K562 (cell line): ENCODE results near the gene ZNF652.

ENCODE experiments used
- BDP1 ChIP-seq: IDR thresholded peaks from 3 replicates; pipeline ENCODE4 v1.6.1; 2011; ENCODE audit not compliant: insufficient read length, insufficient read depth
- CXXC5 ChIP-seq: fragments of 250-450 bp; sonication (Bioruptor Pico); IDR thresholded peaks from 2 replicates; pipeline ENCODE4 v1.8.0; 2022; ENCODE audit warnings: inconsistent platforms, mild to moderate bottlenecking, moderate library complexity
- FOXP1 ChIP-seq: sonication (generic); formaldehyde crosslinking; IDR thresholded peaks from 2 replicates; pipeline ENCODE4 v1.8.0; 2022; ENCODE audit warnings: mild to moderate bottlenecking, missing genetic modification reagents
- HDAC2 ChIP-seq: fragments of 450-650 bp; IDR thresholded peaks from 2 replicates; pipeline ENCODE4 v1.6.1; 2016; ENCODE audit warnings: mild to moderate bottlenecking
- HMGN3 ChIP-seq: IDR thresholded peaks from 2 replicates; pipeline ENCODE4 v1.6.1; 2011; ENCODE audit warnings: borderline replicate concordance, low read depth, mild to moderate bottlenecking, mixed read lengths, low read length; ENCODE audit not compliant: insufficient read length; ENCODE audit errors: extremely low read depth
- MXI1 ChIP-seq: IDR thresholded peaks from 2 replicates; pipeline ENCODE4 v1.6.1; 2011; ENCODE audit warnings: low read depth, mild to moderate bottlenecking, improper control_type of control experiment, low read length
- NBN ChIP-seq: fragments of 450-650 bp; IDR thresholded peaks from 2 replicates; pipeline ENCODE4 v1.6.1; 2016; ENCODE audit warnings: low read depth, mild to moderate bottlenecking
- NR2C2 ChIP-seq, 2 experiments: fragments of 200-800 bp in 1 of 2; sonication (Bioruptor generic) in 1 of 2; sonication (generic) in 1 of 2; formaldehyde crosslinking in 1 of 2; IDR thresholded peaks; 2 replicates each; pipeline versions ENCODE4 v1.6.1 to v1.8.0; 2016 to 2022; ENCODE audit warnings: mild to moderate bottlenecking in 1 of 2, missing compliant biosample characterization in 1 of 2, missing genetic modification characterization in 1 of 2, missing genetic modification reagents in 1 of 2
- POLR2A ChIP-seq: fragments of 450-650 bp; conservative IDR thresholded peaks from 2 replicates; pipeline ENCODE4 v1.6.1; 2016
- POLR2AphosphoS5 ChIP-seq: IDR thresholded peaks from 2 replicates; pipeline ENCODE4 v1.6.1; 2011; ENCODE audit warnings: mild to moderate bottlenecking, low read depth, low read length, moderate library complexity; ENCODE audit not compliant: control insufficient read depth, insufficient read depth
- SMARCC2 ChIP-seq: fragments of 450-650 bp; IDR thresholded peaks from 2 replicates; pipeline ENCODE4 v1.6.1; 2017; ENCODE audit warnings: antibody characterized with exemption, moderate library complexity, mild to moderate bottlenecking, low read depth
- ZNF431 ChIP-seq: sonication (generic); formaldehyde crosslinking; IDR thresholded peaks from 2 replicates; pipeline ENCODE4 v1.8.0; 2022; ENCODE audit warnings: mild to moderate bottlenecking, missing genetic modification reagents
- TF ChIP-seq, protein P1 (sequence below): sonication (generic); formaldehyde crosslinking; IDR thresholded peaks from 2 replicates; pipeline ENCODE4 v1.8.0; 2022; ENCODE audit warnings: missing genetic modification reagents, mild to moderate bottlenecking, borderline replicate concordance

GRCh38 chr17:49370971-49371834 is 9.2 kb upstream of the ZNF652 start:
- TF ChIP-seq HMGN3 (no peak), FOXP1 (CRISPR knock-in tag) (no peak), POLR2AphosphoS5 (no peak), MXI1 (no peak), ZNF431 (CRISPR knock-in tag) (no peak), SMARCC2 (no peak), BDP1 (no peak), HDAC2 (no peak), NBN (no peak), POLR2A (no peak), NR2C2 (CRISPR knock-in tag; IDR thresholded peaks at IDR 0.05) (no peak), NR2C2 (tag; IDR thresholded peaks at IDR 0.05) (no peak), CXXC5 (no peak)
- TF ChIP-seq, protein P1, sequence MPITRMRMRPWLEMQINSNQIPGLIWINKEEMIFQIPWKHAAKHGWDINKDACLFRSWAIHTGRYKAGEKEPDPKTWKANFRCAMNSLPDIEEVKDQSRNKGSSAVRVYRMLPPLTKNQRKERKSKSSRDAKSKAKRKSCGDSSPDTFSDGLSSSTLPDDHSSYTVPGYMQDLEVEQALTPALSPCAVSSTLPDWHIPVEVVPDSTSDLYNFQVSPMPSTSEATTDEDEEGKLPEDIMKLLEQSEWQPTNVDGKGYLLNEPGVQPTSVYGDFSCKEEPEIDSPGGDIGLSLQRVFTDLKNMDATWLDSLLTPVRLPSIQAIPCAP: no peak
